ENCODE data around the gene IRF4.
A peak's percentile ranks its signal among the peaks of the same experiment; 100 is the strongest.
"Not testable (repeated sequence)": the region's sequence is repeated elsewhere in the genome, so short reads cannot be mapped to it uniquely, and the experiment has no call there.

The IRF4 gene

GRCh38 chr6:423055-423798 lies 31.7 kb downstream of the IRF4 start:
- DNase-seq: no peak

GRCh38 chr6:423799-424345 lies 32.3 kb downstream of the IRF4 start:
- DNase-seq: no peak

DNA sequence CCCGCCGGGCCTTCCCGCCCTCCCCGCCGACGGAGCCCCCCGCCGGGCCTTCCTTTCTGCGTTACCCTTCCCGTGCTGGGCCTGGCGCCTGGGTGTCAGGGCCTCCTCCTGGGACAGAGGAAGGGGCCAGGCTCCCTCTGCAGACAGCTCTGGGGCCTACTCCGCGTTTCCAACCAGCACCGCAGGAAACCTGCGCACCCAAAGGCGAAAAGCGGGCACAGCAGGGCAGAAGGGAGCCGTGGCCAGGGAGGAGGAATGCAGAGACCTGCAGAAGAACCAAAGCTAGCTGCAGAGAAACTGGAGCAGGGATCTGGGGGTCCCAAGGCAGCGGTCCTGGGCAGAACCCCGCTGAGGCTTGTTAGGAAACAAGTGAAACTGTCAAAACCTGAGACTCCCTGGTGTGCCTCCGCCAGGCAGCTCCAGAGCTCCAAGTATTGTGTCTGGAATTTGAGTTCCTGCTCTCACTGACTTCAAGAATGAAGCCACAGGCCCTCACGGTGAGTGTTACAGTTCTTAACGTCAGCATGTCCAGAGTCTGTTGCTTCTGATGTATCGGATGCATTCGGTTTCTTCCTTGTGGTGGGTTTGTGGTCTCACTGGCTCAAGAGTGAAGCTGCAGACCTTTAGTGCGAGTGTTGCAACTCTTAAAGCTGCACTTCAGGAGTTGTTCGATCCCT lies 33.3 kb downstream of the IRF4 start:
- no peak for DNase-seq

DNA sequence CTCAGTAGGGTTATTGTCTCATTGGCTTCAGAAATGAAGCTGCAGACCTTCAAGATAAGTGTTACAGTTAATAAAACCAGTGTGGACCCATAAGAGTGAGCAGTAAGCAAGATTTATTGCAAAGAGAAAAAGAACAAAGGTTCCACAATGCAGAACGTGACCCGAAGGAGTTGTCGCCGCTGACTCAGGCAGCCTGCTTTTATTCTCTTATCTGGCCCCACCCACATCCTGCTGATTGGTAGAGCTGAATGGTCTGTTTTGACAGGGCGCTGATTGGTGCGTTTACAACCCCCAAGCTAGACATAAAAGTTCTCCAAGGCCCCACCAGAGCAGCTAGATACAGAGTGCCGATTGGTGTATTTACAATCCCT lies 33.9 kb downstream of the IRF4 start:
- DNase-seq: not testable (repeated sequence)

- not testable (repeated sequence) for DNase-seq
Measured at GRCh38 chr6:426198-426738, 34.7 kb downstream of the IRF4 start.

DNA sequence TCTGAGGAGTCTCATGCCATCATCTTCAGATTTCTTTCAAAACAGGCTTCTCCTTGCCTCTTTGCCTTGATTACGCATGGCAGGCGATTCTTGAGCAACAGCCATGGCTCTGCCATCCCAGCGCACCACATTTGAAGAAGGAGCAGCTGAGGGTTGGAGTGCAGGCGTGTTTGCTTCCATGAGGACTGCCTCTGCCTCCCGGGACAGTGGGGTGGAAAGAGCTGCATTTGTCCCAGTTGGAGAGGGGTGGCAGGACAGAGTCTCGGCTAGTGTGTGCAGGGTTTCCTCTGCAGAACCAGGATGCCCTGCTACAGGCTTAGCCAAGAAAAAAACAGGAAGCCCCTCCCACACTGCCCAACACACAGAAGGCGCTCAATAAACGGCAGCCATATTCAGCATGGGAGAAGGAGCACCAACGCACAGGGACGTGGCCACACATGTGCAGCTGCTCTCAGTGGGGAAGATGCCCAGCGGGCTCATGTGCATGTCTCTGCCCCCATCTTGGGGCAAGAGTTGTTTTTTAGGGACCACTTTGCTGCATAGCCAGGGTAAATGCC lies 36.6 kb downstream of the IRF4 start:
- no peak for DNase-seq

DNA sequence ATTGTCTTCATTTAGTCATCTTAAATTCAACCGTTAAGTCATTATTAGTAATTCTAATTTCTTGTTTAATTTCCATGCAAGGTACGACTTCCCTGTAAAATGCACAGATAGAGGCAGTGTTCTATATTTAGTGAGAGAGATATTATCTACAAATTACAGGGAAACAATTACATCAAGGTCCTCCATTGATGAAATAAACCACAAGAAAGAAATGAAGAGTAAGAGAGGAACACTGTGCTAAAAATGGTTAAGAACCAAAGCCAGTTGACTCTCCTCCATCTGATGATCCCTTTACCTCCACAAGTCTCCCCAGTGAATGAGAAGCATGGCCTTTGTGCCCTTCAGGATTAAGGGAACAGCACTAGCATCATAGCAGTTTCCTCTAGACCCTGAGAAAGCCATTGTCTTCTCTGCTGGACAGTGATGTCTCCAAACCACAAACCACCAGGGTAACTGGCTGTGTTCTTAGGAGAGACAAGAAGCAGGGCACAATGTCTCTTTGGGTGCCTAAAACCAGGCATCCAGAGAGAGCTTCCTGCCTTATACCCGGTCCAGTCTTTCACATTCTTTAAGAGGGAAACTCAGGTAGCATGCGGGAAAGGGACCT lies 38.1 kb downstream of the IRF4 start:
- no peak for DNase-seq

DNA sequence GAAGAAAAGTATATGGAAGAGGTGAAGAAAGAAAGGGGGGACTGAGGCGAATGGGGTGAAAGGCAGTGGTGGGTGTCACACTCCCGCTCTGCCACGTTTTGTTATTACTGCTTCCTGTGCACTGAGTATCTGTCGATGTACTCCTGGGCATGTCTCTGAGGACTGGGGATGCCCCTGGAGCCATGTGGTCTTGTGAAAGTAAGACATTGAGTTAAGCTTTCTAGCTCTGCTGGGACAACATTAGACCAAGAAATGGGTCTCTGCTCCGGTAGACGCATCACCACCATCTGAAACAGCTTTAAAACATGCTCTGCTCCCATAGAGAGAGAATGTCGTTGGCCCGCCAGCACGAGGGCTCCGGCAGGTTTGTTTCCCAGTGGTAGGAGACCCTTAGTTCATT lies 40.0 kb downstream of the IRF4 start:
- DNase-seq: no peak

DNA sequence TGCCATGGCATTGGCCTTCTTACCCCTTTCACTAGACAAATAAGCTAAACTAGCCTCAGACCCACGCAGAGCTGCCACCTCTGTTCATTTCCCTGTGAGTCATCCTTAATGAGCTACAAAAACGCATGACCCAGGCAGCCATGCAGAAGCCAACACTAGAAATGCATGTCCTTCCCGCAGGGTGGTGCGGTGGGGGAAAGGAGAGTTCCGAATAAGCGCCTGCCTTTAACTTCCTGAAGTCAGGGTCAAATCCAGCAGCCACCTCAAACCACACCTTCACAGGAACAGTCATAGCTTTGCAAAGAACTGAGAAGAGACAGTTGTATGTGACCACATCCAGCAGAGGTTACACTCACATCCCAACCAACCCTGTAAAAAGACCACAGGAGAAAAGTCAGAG lies 40.4 kb downstream of the IRF4 start:
- no peak for DNase-seq

GRCh38 chr6:434051-434705 lies 42.6 kb downstream of the IRF4 start:
- no peak for DNase-seq

DNA sequence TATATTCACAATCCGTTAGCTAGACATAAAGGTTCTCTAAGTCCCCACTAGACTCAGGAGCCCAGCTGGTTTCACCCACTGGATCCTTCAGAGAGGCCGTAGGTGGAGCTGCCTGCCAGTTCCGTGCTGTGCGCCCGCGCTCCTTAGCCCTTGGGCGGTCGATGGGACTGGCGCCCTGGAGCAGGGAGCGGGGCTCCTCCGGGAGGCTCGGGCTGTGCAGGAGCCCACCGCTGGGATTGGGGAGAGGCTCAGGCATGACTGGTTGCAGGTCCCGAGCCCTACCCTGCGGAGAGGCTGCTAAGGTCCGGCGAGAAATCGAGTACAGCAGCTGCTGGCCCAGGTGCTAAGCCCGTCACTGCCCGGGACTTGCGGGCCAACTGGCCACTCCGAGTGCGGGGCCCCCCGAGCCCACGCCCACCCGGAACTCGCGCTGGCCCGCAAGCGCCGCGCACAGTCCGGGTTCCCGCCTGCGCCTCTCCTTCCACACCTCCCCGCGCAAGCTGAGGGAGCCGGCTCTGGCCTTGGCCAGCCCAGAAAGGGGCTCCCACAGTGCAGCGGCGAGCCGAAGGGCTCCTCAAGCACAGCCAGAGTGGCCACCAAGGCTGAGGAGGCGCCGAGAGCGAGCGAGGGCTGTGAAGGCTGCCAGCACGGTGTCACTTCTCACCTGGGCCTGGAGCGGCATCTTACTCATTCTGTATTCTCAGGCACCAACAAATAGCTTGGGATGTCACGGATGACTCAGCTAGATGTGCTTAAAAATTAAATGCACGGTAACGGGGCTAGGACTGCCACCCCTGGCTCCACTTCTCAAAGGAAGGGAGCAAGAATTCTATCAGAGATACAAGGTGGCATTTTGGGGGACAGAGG lies 44.1 kb downstream of the IRF4 start:
- DNase-seq: no peak

- no peak for DNase-seq
Measured at GRCh38 chr6:436308-437036, 44.9 kb downstream of the IRF4 start.

- DNase-seq: no peak
Measured at GRCh38 chr6:437037-437392, 45.5 kb downstream of the IRF4 start.

DNA sequence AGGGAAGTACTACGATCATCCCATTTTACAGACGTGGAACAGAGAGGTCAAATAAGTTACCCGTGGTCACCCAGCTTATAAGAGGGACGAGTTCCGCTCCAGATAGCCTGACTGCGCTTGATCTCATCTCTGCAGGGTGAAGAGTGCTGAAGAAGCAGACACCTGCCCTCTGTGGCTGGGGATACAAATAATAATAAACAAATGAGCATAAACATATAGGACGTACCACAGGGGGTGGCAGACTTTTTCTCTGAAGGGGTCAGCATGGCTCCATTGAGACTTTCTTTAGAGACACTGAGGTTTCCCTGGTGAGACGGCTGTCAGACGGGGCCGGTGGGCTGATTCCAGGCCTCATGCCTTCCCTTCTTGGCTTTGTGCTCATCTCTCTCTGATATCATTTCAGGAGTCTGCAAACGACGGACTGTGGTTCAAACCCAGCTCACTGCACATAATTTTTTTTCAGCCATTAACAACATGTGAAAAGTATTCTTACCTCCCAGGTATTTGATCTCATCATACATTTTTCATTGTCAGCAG lies 47.1 kb downstream of the IRF4 start:
- DNase-seq: no peak

DNA sequence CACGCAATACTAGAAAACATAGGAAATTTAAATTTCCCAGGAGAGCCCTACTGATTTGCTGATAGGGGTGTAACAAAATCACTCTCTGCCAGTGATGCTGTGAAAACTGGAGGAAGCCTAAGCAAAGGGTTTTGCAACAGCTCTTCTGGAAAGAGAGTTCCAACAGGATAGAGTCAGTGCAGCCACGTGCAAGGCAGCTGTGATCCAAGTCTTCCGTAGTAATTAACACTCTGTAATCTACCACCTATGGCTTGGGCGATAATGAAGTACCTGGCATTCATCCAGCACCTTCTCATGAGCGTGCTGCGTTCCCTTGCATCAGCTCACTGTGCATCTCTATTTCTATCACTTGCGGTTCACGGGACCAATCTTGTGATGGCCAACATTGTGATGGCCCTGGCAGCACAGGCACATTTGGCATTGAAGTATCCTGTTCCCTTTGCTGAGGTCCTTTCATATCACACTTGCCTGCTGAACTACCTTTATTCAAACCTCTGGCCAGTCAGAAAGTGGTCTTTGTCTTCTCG lies 48.2 kb downstream of the IRF4 start:
- DNase-seq: no peak

GRCh38 chr6:441126-441920 lies 49.8 kb downstream of the IRF4 start:
- DNase-seq: no peak

GRCh38 chr6:443621-444159 lies 52.1 kb downstream of the IRF4 start:
- no peak for DNase-seq

DNA sequence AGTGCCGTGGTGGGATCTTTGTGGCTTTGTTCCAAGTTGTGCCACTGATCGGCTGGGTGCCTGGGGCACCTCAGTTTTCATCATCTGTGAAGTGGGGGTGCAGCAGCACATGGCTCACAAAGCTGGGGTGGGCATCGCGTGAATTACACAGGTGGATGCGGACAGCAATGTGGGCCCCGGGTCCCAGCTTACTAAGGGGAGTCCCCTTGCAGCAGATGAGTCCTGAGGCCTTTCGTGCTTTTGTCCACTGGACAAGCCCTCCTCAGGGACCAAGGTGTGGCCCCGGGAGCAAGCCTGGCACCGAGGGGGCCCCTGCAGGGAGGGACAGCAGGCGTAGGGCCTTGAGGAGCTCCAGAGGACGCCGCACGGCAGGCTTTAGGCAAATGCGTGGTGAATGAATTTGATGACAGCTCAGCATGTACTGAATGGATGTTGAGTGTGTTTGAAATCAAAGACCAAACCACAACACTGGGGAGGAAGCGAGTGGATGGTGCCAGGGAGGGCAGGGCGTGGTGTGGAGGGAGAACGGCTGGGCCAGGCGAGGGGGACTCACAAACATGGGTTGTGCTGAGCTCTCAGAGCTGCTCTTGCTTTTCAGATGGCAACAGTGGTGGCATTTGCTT lies 53.2 kb downstream of the IRF4 start:
- peak; percentile 38 for DNase-seq
